OCI-LY7 (cell line): ENCODE measurements around the gene ATAD5. TPM values are rescaled to one million over a fixed set of nuclear protein-coding genes. Genes with fewer than 3 reads are reported as not detected.

ENCODE experiments used
- Bru-seq: library from RNA; stranded (reverse); fragments of 400-500 nt; gene quantifications from one replicate; lab custom pipeline; 2021; lab: Mats Ljungman, UMichigan
- BruChase-seq, 2 experiments: library from RNA; stranded (reverse); fragments of 400-500 nt; gene quantifications; one replicate each; lab custom pipeline; 2021; lab: Mats Ljungman, UMichigan
- BruUV-seq: library from RNA; stranded (reverse); fragments of 400-500 nt; replicated peaks from 2 replicates; lab custom pipeline; 2021; lab: Mats Ljungman, UMichigan
- CTCF ChIA-PET: fragments of 300-600 bp; sonication (Branson Sonifier 250); formaldehyde crosslinking; loops from one replicate; lab custom pipeline; 2022; ENCODE audit warnings: antibody characterized with exemption; ENCODE audit not compliant: unreplicated experiment; lab: Charles Lee
- POLR2A ChIA-PET: fragments of 300-600 bp; sonication (Branson Sonifier 250); formaldehyde crosslinking; loops from one replicate; lab custom pipeline; 2022; ENCODE audit warnings: antibody characterized with exemption; lab: Charles Lee
- DNase-seq: peaks from one replicate; pipeline ENCODE4 v3.0.0-alpha.2; 2015; ENCODE audit warnings: low spot score
- H2AFZ ChIP-seq: fragments of 200-600 bp; sonication (generic), shearing (Covaris generic); 2 replicates; pipeline ENCODE4 v1.6.1; 2014; ENCODE audit warnings: mild to moderate bottlenecking, antibody characterized with exemption, low read length, moderate library complexity
- H3K27ac ChIP-seq: fragments of 200-600 bp; sonication (generic); 2 replicates; pipeline ENCODE4 v1.5.1; 2014; ENCODE audit warnings: mixed run types, low read depth, mild to moderate bottlenecking, moderate library complexity, low read length, inconsistent platforms; ENCODE audit not compliant: poor library complexity, severe bottlenecking
- H3K36me3 ChIP-seq: fragments of 200-600 bp; sonication (generic); 2 replicates; pipeline ENCODE4 v1.6.1; 2014; ENCODE audit warnings: mild to moderate bottlenecking, antibody characterized with exemption, low read length, moderate library complexity, mixed read lengths; ENCODE audit not compliant: insufficient read depth
- H3K4me1 ChIP-seq: fragments of 200-600 bp; sonication (generic); 2 replicates; pipeline ENCODE4 v1.5.1; 2014; ENCODE audit warnings: mild to moderate bottlenecking, low read length; ENCODE audit not compliant: insufficient read depth, poor library complexity, severe bottlenecking
- H3K4me2 ChIP-seq: fragments of 200-600 bp; sonication (generic); 2 replicates; pipeline ENCODE4 v1.6.1; 2014; ENCODE audit warnings: mild to moderate bottlenecking, low read length
- H3K4me3 ChIP-seq: fragments of 200-600 bp; sonication (generic); 2 replicates; pipeline ENCODE4 v1.5.1; 2014; ENCODE audit warnings: mild to moderate bottlenecking, low read depth, low read length; ENCODE audit not compliant: poor library complexity, severe bottlenecking
- H3K79me2 ChIP-seq: fragments of 200-600 bp; sonication (generic); 2 replicates; pipeline ENCODE4 v1.6.1; 2016; ENCODE audit warnings: low read depth, mild to moderate bottlenecking, low read length, moderate library complexity, mixed read lengths; ENCODE audit not compliant: insufficient read depth
- H3K9me2 ChIP-seq: fragments of 200-600 bp; sonication (generic); 2 replicates; pipeline ENCODE4 v1.6.1; 2016; ENCODE audit warnings: mild to moderate bottlenecking, low read length, mixed read lengths; ENCODE audit not compliant: insufficient read depth
- H3K9me3 ChIP-seq: fragments of 200-600 bp; sonication (generic); 2 replicates; pipeline ENCODE4 v1.6.1; 2014; ENCODE audit warnings: mild to moderate bottlenecking, mixed run types, low read length, mixed read lengths
- H4K20me1 ChIP-seq: fragments of 200-600 bp; sonication (generic); 2 replicates; pipeline ENCODE4 v1.6.1; 2014; ENCODE audit warnings: mild to moderate bottlenecking, antibody characterized with exemption, low read length, moderate library complexity, mixed read lengths; ENCODE audit not compliant: insufficient read depth
- EZH2phosphoT487 ChIP-seq: fragments of 200-600 bp; sonication (generic); IDR thresholded peaks from 2 replicates; pipeline ENCODE4 v1.6.1; 2018; ENCODE audit warnings: low read depth, borderline replicate concordance, mild to moderate bottlenecking, mixed run types, antibody characterized with exemption, low read length, moderate library complexity, mixed read lengths
- intact Hi-C: fragments of 100-400 bp; cut with micrococcal nuclease; formaldehyde crosslinking; loops from one replicate; pipeline ENCODE4 v1.10.0; 2022; ENCODE audit not compliant: unreplicated experiment
- long read RNA-seq: library from polyadenylated mRNA; stranded (forward); transcript quantifications from one replicate; pipeline ENCODE4 v2.0.0, GENCODE V29; 2022
- total RNA-seq, 2 experiments: library from RNA; depleted of rRNA in 1 of 2; stranded (reverse); fragments of >200 nt in 1 of 2; shearing (Covaris generic) in 1 of 2; gene quantifications; 2 replicates each; pipeline ENCODE4 v1.2.3, GENCODE V29; 2014 to 2022
- TF ChIP-seq, protein P1 (sequence below): fragments of 200-600 bp; sonication (generic); conservative IDR thresholded peaks from 2 replicates; pipeline ENCODE4 v1.5.1; 2014; ENCODE audit warnings: mild to moderate bottlenecking, antibody characterized with exemption, low read length, moderate library complexity, mixed read lengths

Gene ATAD5, protein sequence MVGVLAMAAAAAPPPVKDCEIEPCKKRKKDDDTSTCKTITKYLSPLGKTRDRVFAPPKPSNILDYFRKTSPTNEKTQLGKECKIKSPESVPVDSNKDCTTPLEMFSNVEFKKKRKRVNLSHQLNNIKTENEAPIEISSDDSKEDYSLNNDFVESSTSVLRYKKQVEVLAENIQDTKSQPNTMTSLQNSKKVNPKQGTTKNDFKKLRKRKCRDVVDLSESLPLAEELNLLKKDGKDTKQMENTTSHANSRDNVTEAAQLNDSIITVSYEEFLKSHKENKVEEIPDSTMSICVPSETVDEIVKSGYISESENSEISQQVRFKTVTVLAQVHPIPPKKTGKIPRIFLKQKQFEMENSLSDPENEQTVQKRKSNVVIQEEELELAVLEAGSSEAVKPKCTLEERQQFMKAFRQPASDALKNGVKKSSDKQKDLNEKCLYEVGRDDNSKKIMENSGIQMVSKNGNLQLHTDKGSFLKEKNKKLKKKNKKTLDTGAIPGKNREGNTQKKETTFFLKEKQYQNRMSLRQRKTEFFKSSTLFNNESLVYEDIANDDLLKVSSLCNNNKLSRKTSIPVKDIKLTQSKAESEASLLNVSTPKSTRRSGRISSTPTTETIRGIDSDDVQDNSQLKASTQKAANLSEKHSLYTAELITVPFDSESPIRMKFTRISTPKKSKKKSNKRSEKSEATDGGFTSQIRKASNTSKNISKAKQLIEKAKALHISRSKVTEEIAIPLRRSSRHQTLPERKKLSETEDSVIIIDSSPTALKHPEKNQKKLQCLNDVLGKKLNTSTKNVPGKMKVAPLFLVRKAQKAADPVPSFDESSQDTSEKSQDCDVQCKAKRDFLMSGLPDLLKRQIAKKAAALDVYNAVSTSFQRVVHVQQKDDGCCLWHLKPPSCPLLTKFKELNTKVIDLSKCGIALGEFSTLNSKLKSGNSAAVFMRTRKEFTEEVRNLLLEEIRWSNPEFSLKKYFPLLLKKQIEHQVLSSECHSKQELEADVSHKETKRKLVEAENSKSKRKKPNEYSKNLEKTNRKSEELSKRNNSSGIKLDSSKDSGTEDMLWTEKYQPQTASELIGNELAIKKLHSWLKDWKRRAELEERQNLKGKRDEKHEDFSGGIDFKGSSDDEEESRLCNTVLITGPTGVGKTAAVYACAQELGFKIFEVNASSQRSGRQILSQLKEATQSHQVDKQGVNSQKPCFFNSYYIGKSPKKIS (N-terminal part only)
- 20.9 and 21.4 TPM in 2 replicates for total RNA-seq (2014; rRNA removed; shearing (Covaris generic))
- total RNA-seq (2022) = 35.9 and 40.9 TPM in 2 replicates
- Bru-seq, nascent RNA = percentile 85 among the genes with signal in this experiment
- BruChase-seq, experiment 1, labeled RNA remaining after a 6-hour chase = percentile 86 among the genes with signal in this experiment
- BruChase-seq, experiment 2, labeled RNA remaining after a 2-hour chase = percentile 91 among the genes with signal in this experiment
- long read RNA-seq, full-length matches to known transcripts = 12 of 26 reads
- long read RNA-seq, partial matches to known transcripts = 6 of 26 reads
- long read RNA-seq, other reads (novel, unspliced or antisense) = 8 of 26 reads

DNA sequence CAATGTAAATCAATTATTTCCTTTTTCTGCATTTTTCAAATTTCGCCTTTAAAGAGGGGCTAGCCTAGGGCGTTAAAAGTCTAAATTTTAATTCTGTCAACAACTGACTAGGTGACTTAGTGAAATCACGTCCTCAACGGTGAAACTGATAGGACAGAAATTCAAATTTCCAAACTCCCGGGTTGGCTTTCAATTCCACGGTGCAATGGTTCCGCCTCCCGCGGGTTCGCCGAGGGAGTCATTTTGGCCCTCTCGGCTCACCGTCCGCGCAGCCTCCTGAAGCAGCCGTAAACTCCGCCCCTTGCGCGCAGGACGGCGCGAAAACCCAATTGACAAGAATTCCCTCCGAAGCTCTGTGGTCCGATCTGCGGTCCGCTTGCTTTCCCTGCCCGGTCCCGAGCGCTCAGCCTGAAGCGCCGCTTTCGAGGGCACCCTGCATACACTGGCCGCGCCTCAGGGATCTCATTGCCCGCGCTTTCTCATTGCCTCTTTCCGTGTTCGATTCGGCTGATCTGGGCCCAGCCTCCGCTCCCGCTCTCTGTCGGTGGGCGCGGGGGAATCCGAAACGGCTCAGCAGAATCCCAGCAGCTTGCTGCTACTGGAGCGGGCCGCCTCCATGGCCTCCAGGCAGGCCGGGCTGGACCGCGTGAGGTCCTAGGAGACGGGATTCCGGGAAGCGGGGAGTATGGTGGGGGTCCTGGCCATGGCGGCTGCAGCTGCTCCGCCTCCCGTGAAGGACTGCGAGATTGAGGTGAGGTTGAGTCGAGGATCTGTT, at the start of gene ATAD5:
TSS of gene ATAD5 (plus strand) at position 304 of the 775 bp plus-strand sequence. CDS start at position 686, 382 bp downstream.
- Histone ChIP-seq H2AFZ (peak within 1 kb of the TSS; percentile 99), H3K4me2 (peak within 1 kb of the TSS; percentile 88), H3K4me1 (peaks cover 21% of the 10 kb centered on the region), H3K27ac (peak within 1 kb of the TSS; percentile 60), H3K79me2 (peaks cover 52% of the 10 kb centered on the region), H4K20me1 (peaks cover 11% of the 10 kb centered on the region), H3K9me2 (no peaks in the 10 kb centered on the region), H3K4me3 (peak within 1 kb of the TSS; percentile 81), H3K36me3 (peaks cover 30% of the 10 kb centered on the region), H3K9me3 (peaks cover 5% of the 10 kb centered on the region; the same call in 1 of the 2 replicates)
- no TSS peak for BruUV-seq
- no peak for TF ChIP-seq EZH2phosphoT487
- TF ChIP-seq, protein P1, sequence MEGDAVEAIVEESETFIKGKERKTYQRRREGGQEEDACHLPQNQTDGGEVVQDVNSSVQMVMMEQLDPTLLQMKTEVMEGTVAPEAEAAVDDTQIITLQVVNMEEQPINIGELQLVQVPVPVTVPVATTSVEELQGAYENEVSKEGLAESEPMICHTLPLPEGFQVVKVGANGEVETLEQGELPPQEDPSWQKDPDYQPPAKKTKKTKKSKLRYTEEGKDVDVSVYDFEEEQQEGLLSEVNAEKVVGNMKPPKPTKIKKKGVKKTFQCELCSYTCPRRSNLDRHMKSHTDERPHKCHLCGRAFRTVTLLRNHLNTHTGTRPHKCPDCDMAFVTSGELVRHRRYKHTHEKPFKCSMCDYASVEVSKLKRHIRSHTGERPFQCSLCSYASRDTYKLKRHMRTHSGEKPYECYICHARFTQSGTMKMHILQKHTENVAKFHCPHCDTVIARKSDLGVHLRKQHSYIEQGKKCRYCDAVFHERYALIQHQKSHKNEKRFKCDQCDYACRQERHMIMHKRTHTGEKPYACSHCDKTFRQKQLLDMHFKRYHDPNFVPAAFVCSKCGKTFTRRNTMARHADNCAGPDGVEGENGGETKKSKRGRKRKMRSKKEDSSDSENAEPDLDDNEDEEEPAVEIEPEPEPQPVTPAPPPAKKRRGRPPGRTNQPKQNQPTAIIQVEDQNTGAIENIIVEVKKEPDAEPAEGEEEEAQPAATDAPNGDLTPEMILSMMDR = no peak
- ChIA-PET POLR2A (interaction anchor here (0.7 kb wide), 1 partner anchor 20 kb away, joined by 3 read pairs; no protein-coding TSS in a partner anchor), CTCF (no interaction called here)
- intact Hi-C loops = loop anchor here (5.0 kb wide), 1 partner anchor 455 kb away; the partner anchor contains the start of gene CPD
- peak; percentile 91 for DNase-seq

DNA sequence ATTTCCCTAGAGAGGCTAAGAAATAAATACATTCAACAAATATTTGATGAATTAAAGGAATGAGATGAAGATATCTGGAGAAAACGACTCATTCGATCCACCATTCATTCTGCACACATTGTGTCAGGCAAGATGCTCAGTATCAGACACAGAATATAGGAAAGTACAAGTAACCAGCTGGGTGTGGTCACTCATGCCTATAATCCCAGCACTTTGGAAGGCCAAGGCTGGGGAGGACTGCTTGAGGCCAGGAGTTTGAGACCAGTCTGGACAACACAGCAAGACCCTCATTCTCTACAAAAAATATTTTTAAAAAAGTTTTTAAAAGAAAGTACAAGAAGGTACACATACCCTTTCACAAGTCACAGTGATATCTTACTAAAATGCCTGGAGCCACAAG, 49.6 kb upstream of the ATAD5 start:
- peaks cover 94% of the 10 kb centered on the region for H3K36me3 ChIP-seq
- H4K20me1 ChIP-seq = no peaks in the 10 kb centered on the region
- no peak overlapping the region for H3K27ac ChIP-seq
- H3K9me2 ChIP-seq = no peaks in the 10 kb centered on the region
- BruUV-seq = TSS peak; percentile 10
- DNase-seq = no peak
- intact Hi-C loops = no loop called here
- H3K9me3 ChIP-seq = no peaks in the 10 kb centered on the region
- CTCF ChIA-PET = no interaction called here
- no peaks in the 10 kb centered on the region for H3K4me1 ChIP-seq
- TF ChIP-seq, protein P1 = no peak
- TF ChIP-seq EZH2phosphoT487 = no peak
- H3K79me2 ChIP-seq = no peaks in the 10 kb centered on the region
- no peak overlapping the region for H3K4me2 ChIP-seq
- H3K4me3 ChIP-seq = no peak overlapping the region
- H2AFZ ChIP-seq = no peak overlapping the region
- POLR2A ChIA-PET = no interaction called here
